COLO829 (cell line): ENCODE results near the gene EIF2AK2.

Source experiments
- DNase-seq: peaks from one replicate; pipeline ENCODE4 v3.0.0; 2012; ENCODE audit warnings: low spot score

Gene EIF2AK2

GRCh38 chr2:37100054-37100453 is 56.7 kb downstream of the EIF2AK2 start:
- no peak for DNase-seq

GRCh38 chr2:37098416-37099118 is 58.2 kb downstream of the EIF2AK2 start:
- DNase-seq = no peak

GRCh38 chr2:37096568-37096967 is 60.2 kb downstream of the EIF2AK2 start:
- no peak for DNase-seq

- DNase-seq = no peak
Measured at GRCh38 chr2:37091873-37092272, 64.9 kb downstream of the EIF2AK2 start.

- DNase-seq = no peak
Measured at GRCh38 chr2:37090019-37090477, 66.7 kb downstream of the EIF2AK2 start.

GRCh38 chr2:37085731-37086147 is 71.0 kb downstream of the EIF2AK2 start:
- DNase-seq = peak; percentile 42

GRCh38 chr2:37084797-37085196 is 72.0 kb downstream of the EIF2AK2 start:
- DNase-seq = no peak

- DNase-seq = peak; percentile 100
Measured at GRCh38 chr2:37083873-37084794, 72.6 kb downstream of the EIF2AK2 start, which contains the start of the genes GPATCH11 and HEATR5B. GPATCH11 (plus strand) TSS chr2:37084518; CDS start chr2:37088382, 3,864 bp downstream. HEATR5B (minus strand) TSS chr2:37084372; CDS start chr2:37083414, 958 bp downstream.

- DNase-seq = no peak
Measured at GRCh38 chr2:37080689-37081088, 76.1 kb downstream of the EIF2AK2 start.

- no peak for DNase-seq
Measured at GRCh38 chr2:37080266-37080665, 76.5 kb downstream of the EIF2AK2 start.

GRCh38 chr2:37070931-37071330 is 85.8 kb downstream of the EIF2AK2 start:
- no peak for DNase-seq

GRCh38 chr2:37068686-37069085 is 88.1 kb downstream of the EIF2AK2 start:
- DNase-seq = no peak

GRCh38 chr2:37061776-37062175 is 95.0 kb downstream of the EIF2AK2 start:
- DNase-seq = no peak

GRCh38 chr2:37061013-37061711 is 95.6 kb downstream of the EIF2AK2 start:
- DNase-seq = no peak

GRCh38 chr2:37060446-37060845 is 96.3 kb downstream of the EIF2AK2 start:
- no peak for DNase-seq

GRCh38 chr2:37059841-37060240 is 96.9 kb downstream of the EIF2AK2 start:
- no peak for DNase-seq

- DNase-seq = no peak
Measured at GRCh38 chr2:37052600-37053332, 104.0 kb downstream of the EIF2AK2 start.
